ENCODE data around the gene HMMR.

The HMMR gene

GRCh38 chr5:163505368-163506094 lies 45.1 kb downstream of the HMMR start, which contains the start of gene MAT2B:
Gene MAT2B (plus strand): TSS chr5:163505619. CDS start chr5:163505687, 68 bp downstream.
- no peaks in the 10 kb centered on the region for H3K36me3 ChIP-seq (ENCODE audit: control insufficient read depth, insufficient read depth, low read length)
- WGBS (ENCODE audit: insufficient coverage, insufficient read length): no CpG with 5 or more reads among the region's 64 CpGs
- DNase-seq (ENCODE audit: low read depth, low spot score): peak; percentile 87
- no peaks in the 10 kb centered on the region for H3K9me3 ChIP-seq (ENCODE audit: control insufficient read depth, insufficient read depth, low read length)
- no peak within 1 kb of the TSS for H3K27ac ChIP-seq (ENCODE audit: low read length)
- H3K4me1 ChIP-seq (ENCODE audit: control insufficient read depth, insufficient read depth, low read length): 0 out of 2 replicates have a peak, but pooled peaks cover 1% of the 10 kb centered on the region
- peak within 1 kb of the TSS; percentile 84; the same call in 1 of the 2 replicates for H3K4me3 ChIP-seq (ENCODE audit: low read length)
- H3K27me3 ChIP-seq (ENCODE audit: control insufficient read depth, insufficient read depth, low read length): no peaks in the 10 kb centered on the region

GRCh38 chr5:163506095-163506457 lies 45.6 kb downstream of the HMMR start:
- Histone ChIP-seq H3K4me1 (ENCODE audit: control insufficient read depth, insufficient read depth, low read length) (0 out of 2 replicates have a peak, but pooled peaks cover 1% of the 10 kb centered on the region), H3K27me3 (ENCODE audit: control insufficient read depth, insufficient read depth, low read length) (no peaks in the 10 kb centered on the region), H3K9me3 (ENCODE audit: control insufficient read depth, insufficient read depth, low read length) (no peaks in the 10 kb centered on the region), H3K36me3 (ENCODE audit: control insufficient read depth, insufficient read depth, low read length) (no peaks in the 10 kb centered on the region), H3K27ac (ENCODE audit: low read length) (no peak overlapping the region), H3K4me3 (ENCODE audit: low read length) (peak overlapping the region; percentile 84; the same call in 1 of the 2 replicates)
- WGBS (ENCODE audit: insufficient coverage, insufficient read length): no CpG with 5 or more reads among the region's 9 CpGs
- no peak for DNase-seq (ENCODE audit: low read depth, low spot score)

- Histone ChIP-seq H3K4me3 (ENCODE audit: low read length) (peak overlapping the region; percentile 84; the same call in 1 of the 2 replicates), H3K36me3 (ENCODE audit: control insufficient read depth, insufficient read depth, low read length) (no peaks in the 10 kb centered on the region), H3K27me3 (ENCODE audit: control insufficient read depth, insufficient read depth, low read length) (no peaks in the 10 kb centered on the region), H3K27ac (ENCODE audit: low read length) (no peak overlapping the region), H3K4me1 (ENCODE audit: control insufficient read depth, insufficient read depth, low read length) (0 out of 2 replicates have a peak, but pooled peaks cover 1% of the 10 kb centered on the region), H3K9me3 (ENCODE audit: control insufficient read depth, insufficient read depth, low read length) (no peaks in the 10 kb centered on the region)
- no CpG with 5 or more reads among the region's 8 CpGs for WGBS (ENCODE audit: insufficient coverage, insufficient read length)
- no peak for DNase-seq (ENCODE audit: low read depth, low spot score)
Measured at GRCh38 chr5:163506726-163507125, 46.3 kb downstream of the HMMR start.

GRCh38 chr5:163508753-163509152 lies 48.3 kb downstream of the HMMR start:
- H3K4me3 ChIP-seq (ENCODE audit: low read length): no peak overlapping the region
- no peak overlapping the region for H3K27ac ChIP-seq (ENCODE audit: low read length)
- H3K4me1 ChIP-seq (ENCODE audit: control insufficient read depth, insufficient read depth, low read length): no peaks in the 10 kb centered on the region
- WGBS (ENCODE audit: insufficient coverage, insufficient read length): no CpG with 5 or more reads among the region's 5 CpGs
- H3K9me3 ChIP-seq (ENCODE audit: control insufficient read depth, insufficient read depth, low read length): no peaks in the 10 kb centered on the region
- peaks cover 6% of the 10 kb centered on the region; the same call in 1 of the 2 replicates for H3K36me3 ChIP-seq (ENCODE audit: control insufficient read depth, insufficient read depth, low read length)
- DNase-seq (ENCODE audit: low read depth, low spot score): no peak
- H3K27me3 ChIP-seq (ENCODE audit: control insufficient read depth, insufficient read depth, low read length): no peaks in the 10 kb centered on the region

- no peak for DNase-seq (ENCODE audit: low read depth, low spot score)
- Histone ChIP-seq H3K9me3 (ENCODE audit: control insufficient read depth, insufficient read depth, low read length) (no peaks in the 10 kb centered on the region), H3K27me3 (ENCODE audit: control insufficient read depth, insufficient read depth, low read length) (no peaks in the 10 kb centered on the region), H3K4me3 (ENCODE audit: low read length) (no peak overlapping the region), H3K4me1 (ENCODE audit: control insufficient read depth, insufficient read depth, low read length) (no peaks in the 10 kb centered on the region), H3K36me3 (ENCODE audit: control insufficient read depth, insufficient read depth, low read length) (peaks cover 6% of the 10 kb centered on the region; the same call in 1 of the 2 replicates), H3K27ac (ENCODE audit: low read length) (no peak overlapping the region)
- no CpG with 5 or more reads among the region's 7 CpGs for WGBS (ENCODE audit: insufficient coverage, insufficient read length)
Measured at GRCh38 chr5:163509291-163509951, 49.0 kb downstream of the HMMR start.

- no peak for DNase-seq (ENCODE audit: low read depth, low spot score)
- Histone ChIP-seq H3K9me3 (ENCODE audit: control insufficient read depth, insufficient read depth, low read length) (no peaks in the 10 kb centered on the region), H3K27me3 (ENCODE audit: control insufficient read depth, insufficient read depth, low read length) (no peaks in the 10 kb centered on the region), H3K27ac (ENCODE audit: low read length) (no peak overlapping the region), H3K36me3 (ENCODE audit: control insufficient read depth, insufficient read depth, low read length) (peaks cover 12% of the 10 kb centered on the region; the same call in 1 of the 2 replicates), H3K4me1 (ENCODE audit: control insufficient read depth, insufficient read depth, low read length) (no peaks in the 10 kb centered on the region), H3K4me3 (ENCODE audit: low read length) (no peak overlapping the region)
- no CpG with 5 or more reads among the region's 5 CpGs for WGBS (ENCODE audit: insufficient coverage, insufficient read length)
Measured at GRCh38 chr5:163512526-163512925, 52.1 kb downstream of the HMMR start.

GRCh38 chr5:163525096-163525495 lies 64.7 kb downstream of the HMMR start:
- no CpG with 5 or more reads among the region's 1 CpG for WGBS (ENCODE audit: insufficient coverage, insufficient read length)
- Histone ChIP-seq H3K4me1 (ENCODE audit: control insufficient read depth, insufficient read depth, low read length) (no peaks in the 10 kb centered on the region), H3K27me3 (ENCODE audit: control insufficient read depth, insufficient read depth, low read length) (no peaks in the 10 kb centered on the region), H3K4me3 (ENCODE audit: low read length) (no peak overlapping the region), H3K9me3 (ENCODE audit: control insufficient read depth, insufficient read depth, low read length) (no peaks in the 10 kb centered on the region), H3K36me3 (ENCODE audit: control insufficient read depth, insufficient read depth, low read length) (peaks cover 2% of the 10 kb centered on the region; the same call in 1 of the 2 replicates), H3K27ac (ENCODE audit: low read length) (no peak overlapping the region)
- no peak for DNase-seq (ENCODE audit: low read depth, low spot score)

GRCh38 chr5:163529698-163530097 lies 69.3 kb downstream of the HMMR start:
- Histone ChIP-seq H3K4me3 (ENCODE audit: low read length) (no peak overlapping the region), H3K4me1 (ENCODE audit: control insufficient read depth, insufficient read depth, low read length) (no peaks in the 10 kb centered on the region), H3K27ac (ENCODE audit: low read length) (no peak overlapping the region), H3K9me3 (ENCODE audit: control insufficient read depth, insufficient read depth, low read length) (no peaks in the 10 kb centered on the region), H3K36me3 (ENCODE audit: control insufficient read depth, insufficient read depth, low read length) (no peaks in the 10 kb centered on the region), H3K27me3 (ENCODE audit: control insufficient read depth, insufficient read depth, low read length) (no peaks in the 10 kb centered on the region)
- no CpG with 5 or more reads among the region's 5 CpGs for WGBS (ENCODE audit: insufficient coverage, insufficient read length)
- no peak for DNase-seq (ENCODE audit: low read depth, low spot score)

- H3K4me3 ChIP-seq (ENCODE audit: low read length): no peak overlapping the region
Measured at GRCh38 chr5:163531272-163531671, 70.8 kb downstream of the HMMR start.

GRCh38 chr5:163532171-163533084 lies 72.0 kb downstream of the HMMR start:
- peaks cover 3% of the 10 kb centered on the region for H3K4me1 ChIP-seq (ENCODE audit: control insufficient read depth, insufficient read depth, low read length)
- no peaks in the 10 kb centered on the region for H3K9me3 ChIP-seq (ENCODE audit: control insufficient read depth, insufficient read depth, low read length)
- H3K27ac ChIP-seq (ENCODE audit: low read length): no peak overlapping the region
- no peaks in the 10 kb centered on the region for H3K27me3 ChIP-seq (ENCODE audit: control insufficient read depth, insufficient read depth, low read length)
- WGBS (ENCODE audit: insufficient coverage, insufficient read length): no CpG with 5 or more reads among the region's 5 CpGs
- no peak overlapping the region for H3K4me3 ChIP-seq (ENCODE audit: low read length)
- H3K36me3 ChIP-seq (ENCODE audit: control insufficient read depth, insufficient read depth, low read length): no peaks in the 10 kb centered on the region
- DNase-seq (ENCODE audit: low read depth, low spot score): no peak

More at GRCh38 chr5:163531272-163531671, 70.8 kb downstream of the HMMR start:
- DNase-seq (ENCODE audit: low read depth, low spot score): no peak
- Histone ChIP-seq H3K4me1 (ENCODE audit: control insufficient read depth, insufficient read depth, low read length) (peaks cover 3% of the 10 kb centered on the region), H3K36me3 (ENCODE audit: control insufficient read depth, insufficient read depth, low read length) (no peaks in the 10 kb centered on the region), H3K27me3 (ENCODE audit: control insufficient read depth, insufficient read depth, low read length) (no peaks in the 10 kb centered on the region), H3K27ac (ENCODE audit: low read length) (no peak overlapping the region), H3K9me3 (ENCODE audit: control insufficient read depth, insufficient read depth, low read length) (no peaks in the 10 kb centered on the region)
- WGBS (ENCODE audit: insufficient coverage, insufficient read length): no CpG with 5 or more reads among the region's 3 CpGs
